H1 (cell line): ENCODE data around the gene HUWE1. TPM values are rescaled to one million over a fixed set of nuclear protein-coding genes. Genes with fewer than 3 reads are reported as not detected.

Source experiments
- BACH1 ChIP-seq: IDR thresholded peaks from 2 replicates; pipeline ENCODE4 v1.6.1; 2012; ENCODE audit warnings: low read length, improper control_type of control experiment
- BRCA1 ChIP-seq: IDR thresholded peaks from 2 replicates; pipeline ENCODE4 v1.6.1; 2012; ENCODE audit warnings: low read depth, low read length, improper control_type of control experiment
- GTF2F1 ChIP-seq: IDR thresholded peaks from 2 replicates; pipeline ENCODE4 v1.6.1; 2012; ENCODE audit warnings: low read depth, low read length, improper control_type of control experiment, borderline replicate concordance
- JUN ChIP-seq: IDR thresholded peaks from 2 replicates; pipeline ENCODE4 v1.6.1; 2011; ENCODE audit warnings: low read depth, mild to moderate bottlenecking, improper control_type of control experiment, low read length
- RAD21 ChIP-seq, 2 experiments: IDR thresholded peaks in 1 of 2; conservative IDR thresholded peaks in 1 of 2; 2 replicates each; pipeline ENCODE4 v1.6.1; 2011; ENCODE audit warnings: low read depth in 2 of 2, low read length in 2 of 2, improper control_type of control experiment in 1 of 2, inconsistent platforms in 1 of 2, mild to moderate bottlenecking in 1 of 2, moderate library complexity in 1 of 2
- RFX5 ChIP-seq: IDR thresholded peaks from 2 replicates; pipeline ENCODE4 v1.6.1; 2011; ENCODE audit warnings: low read depth, low read length, improper control_type of control experiment, borderline replicate concordance
- SAP30 ChIP-seq: fragments of 300-600 bp; sonication (generic); IDR thresholded peaks from 2 replicates; pipeline ENCODE4 v1.7.1; 2012; ENCODE audit warnings: low read length, moderate library complexity, mild to moderate bottlenecking, inconsistent platforms; ENCODE audit not compliant: insufficient read depth, insufficient replicate concordance
- SIN3A ChIP-seq, 2 experiments: IDR thresholded peaks in 1 of 2; conservative IDR thresholded peaks in 1 of 2; 2 replicates each; pipeline ENCODE4 v1.6.1; 2011 to 2012; ENCODE audit warnings: low read length in 2 of 2, improper control_type of control experiment in 1 of 2, low read depth in 1 of 2, mild to moderate bottlenecking in 1 of 2
- SP4 ChIP-seq: IDR thresholded peaks from 2 replicates; pipeline ENCODE4 v1.6.1; 2012; ENCODE audit warnings: low read length, inconsistent platforms
- SRF ChIP-seq: IDR thresholded peaks from 2 replicates; pipeline ENCODE4 v1.6.1; 2011; ENCODE audit warnings: mild to moderate bottlenecking, low read depth, low read length, moderate library complexity
- TAF1 ChIP-seq: IDR thresholded peaks from 2 replicates; pipeline ENCODE4 v1.6.1; 2011; ENCODE audit warnings: mild to moderate bottlenecking, low read depth, low read length
- TAF7 ChIP-seq: optimal IDR thresholded peaks from 2 replicates; pipeline ENCODE3; 2011; ENCODE audit warnings: low read depth, mild to moderate bottlenecking, inconsistent platforms, low read length, moderate library complexity, borderline replicate concordance
- TBP ChIP-seq: IDR thresholded peaks from 2 replicates; pipeline ENCODE4 v1.6.1; 2011; ENCODE audit warnings: low read depth, low read length, improper control_type of control experiment
- USF2 ChIP-seq: IDR thresholded peaks from 2 replicates; pipeline ENCODE4 v1.6.1; 2011; ENCODE audit warnings: low read length, improper control_type of control experiment
- ZNF274 ChIP-seq: IDR thresholded peaks from 2 replicates; pipeline ENCODE4 v1.7.0; 2012; ENCODE audit warnings: low read length, borderline replicate concordance; ENCODE audit errors: extremely low read depth
- polyA plus RNA-seq, 7 experiments: library from polyadenylated mRNA; depleted of rRNA in 3 of 7; stranded (reverse) in 5 of 7; unstranded in 2 of 7; fragments of >200 nt in 5 of 7; fragments of 200-250 nt in 2 of 7; gene quantifications; 1 replicate in 5 of 7; 2 replicates in 1 of 7; 4 replicates in 1 of 7; pipeline versions ENCODE4 v1.2.1 to v1.2.3, GENCODE V29; 2011 to 2013; ENCODE audit warnings: missing spikeins in 2 of 7, mixed read lengths in 2 of 7
- total RNA-seq: library from RNA; stranded (reverse); fragmentation: NEBNext Ultra II Directional; extraction: Animal tissue kit (Norgen Biotek cat#: 25700); gene quantifications from 2 replicates; pipeline ENCODE4 v1.2.1, GENCODE V29; 2021

Gene HUWE1
- total and polyA plus RNA-seq, 2 of the 8 experiments (the other 6 are each of a cell fraction or from before 2014, with no cell fraction given) = 114 to 252 TPM

GRCh38 chrX:53683556-53684414 lies 2.7 kb downstream of the HUWE1 start (continued):
- peak; percentile 63; the same call in 1 of the 2 replicates for TF ChIP-seq TBP
- TF ChIP-seq SIN3A (conservative IDR thresholded peaks at IDR 0.05 in 1 of 2, IDR thresholded peaks at IDR 0.05 in 1 of 2; ENCODE audit: low read depth in 1 of 2, low read length in 2 of 2) = no peak
- no peak for TF ChIP-seq ZNF274
- no peak for TF ChIP-seq GTF2F1
- TF ChIP-seq USF2 = no peak
- no peak for TF ChIP-seq JUN
- no peak for TF ChIP-seq SP4
- TF ChIP-seq RAD21 (IDR thresholded peaks at IDR 0.05 in 1 of 2, conservative IDR thresholded peaks at IDR 0.05 in 1 of 2; ENCODE audit: low read depth in 2 of 2, low read length in 2 of 2) = no peak
- peak; percentile 84 for TF ChIP-seq BRCA1
- peak; percentile 77 for TF ChIP-seq SRF
- peak; percentile 90 for TF ChIP-seq TAF1
- no peak for TF ChIP-seq SAP30
- no peak for TF ChIP-seq TAF7
- no peak for TF ChIP-seq RFX5
- peak; percentile 74; the same call in 1 of the 2 replicates for TF ChIP-seq BACH1
